Measurements from ENCODE around the gene GTPBP3. TPM values are rescaled to one million over a fixed set of nuclear protein-coding genes. Genes with fewer than 3 reads are reported as not detected.

GTPBP3 gene
- total and polyA plus RNA-seq, 2 of the 8 experiments (the other 6 are each of a cell fraction or from before 2014, with no cell fraction given), result 30.4 to 56.0 TPM

DNA sequence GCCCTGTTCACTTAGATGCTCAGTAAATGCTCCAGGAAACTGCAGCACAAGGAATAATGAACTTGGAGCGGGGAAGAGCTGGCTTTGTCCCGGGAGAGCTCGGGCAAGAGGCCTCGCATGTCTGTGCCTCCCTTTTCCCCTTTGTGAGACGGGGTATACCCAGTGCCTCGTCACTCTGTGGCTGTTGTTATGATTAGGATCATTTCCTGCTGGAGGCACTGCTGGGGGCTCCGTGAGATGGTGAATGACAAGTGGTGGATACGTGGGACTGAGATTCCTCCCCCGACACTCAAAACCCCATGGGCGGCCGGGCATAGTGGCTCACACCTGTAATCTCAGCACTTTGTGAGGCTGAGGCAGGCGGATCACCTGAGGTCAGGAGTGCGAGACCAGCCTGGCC is 40.9 kb downstream of the GTPBP3 start (continued):
- no peak for TF ChIP-seq RBBP5 (IDR thresholded peaks at IDR 0.05; ENCODE audit: borderline replicate concordance, low read depth, low read length)
- TF ChIP-seq POLR2A (IDR thresholded peaks at IDR 0.05; ENCODE audit: control extremely low read depth in 1 of 2, low read depth in 2 of 2, low read length in 2 of 2), result no peak
